ENCODE measurements around the gene OPN5. TPM values are rescaled to one million over a fixed set of nuclear protein-coding genes. Genes with fewer than 3 reads are reported as not detected.
A peak's percentile ranks its signal among the peaks of the same experiment; 100 is the strongest.

Gene OPN5
- total and polyA plus RNA-seq, 7 donors: not detected

- Histone ChIP-seq H3K27me3 (peaks cover 0 to 10% (median 0%) of the 10 kb centered on the region in 3 donors), H3K27ac (no peak overlapping the region), H3K9me3 (no peaks in the 10 kb centered on the region), H3K36me3 (no peaks in the 10 kb centered on the region), H3K4me3 (peak overlapping the region in 1 of 4 donors; percentile 11), H3K4me1 (peaks cover 0 to 3% (median 3%) of the 10 kb centered on the region in 4 donors)
- 20 to 23% methylated on average over 20 of the region's 20 CpGs for WGBS, 2 donors
- peak; percentile 65 for DNase-seq
- intact Hi-C loops (cut with DNase I): loop anchor here (5.0 kb wide), 1 partner anchor 1624 kb away; no protein-coding TSS in a partner anchor
- TF ChIP-seq POLR2A (IDR thresholded peaks at IDR 0.05) (no peak), POLR2AphosphoS5 (IDR thresholded peaks at IDR 0.05) (no peak), CTCF (IDR thresholded peaks at IDR 0.05) (peak; percentile 20 to 85 (median 58)), EP300 (IDR thresholded peaks at IDR 0.05) (no peak)
These were observed 6.0 kb downstream of the OPN5 start for GRCh38 chr6:47787620-47788497.

DNA sequence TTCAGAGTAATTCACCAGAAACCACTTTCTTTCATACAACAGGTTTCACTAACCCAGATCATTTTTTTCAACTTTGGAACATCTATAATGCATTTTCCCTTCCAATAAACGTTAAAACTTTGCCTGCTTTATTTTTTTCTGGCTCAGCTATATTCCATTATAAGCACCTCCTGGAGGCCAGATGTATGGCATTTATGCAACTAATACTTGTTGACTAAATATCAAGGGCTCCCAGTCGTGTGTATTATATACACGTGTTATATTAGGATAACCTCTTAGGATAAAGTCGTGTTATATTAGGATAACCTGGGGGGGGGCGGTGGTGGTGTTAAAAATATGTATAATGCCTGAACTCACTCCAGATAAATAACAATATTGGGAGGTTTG lies 6.7 kb downstream of the OPN5 start:
- intact Hi-C loops (cut with DNase I): loop anchor here (5.0 kb wide), 1 partner anchor 1624 kb away; no protein-coding TSS in a partner anchor
- no peaks in the 10 kb centered on the region for H3K36me3 ChIP-seq
- peaks cover 0 to 3% (median 3%) of the 10 kb centered on the region in 4 donors for H3K4me1 ChIP-seq
- no peak for DNase-seq
- no peak for TF ChIP-seq EP300 (IDR thresholded peaks at IDR 0.05)
- no peak for TF ChIP-seq CTCF (IDR thresholded peaks at IDR 0.05)
- no peak for TF ChIP-seq POLR2A (IDR thresholded peaks at IDR 0.05)
- no peak for TF ChIP-seq POLR2AphosphoS5 (IDR thresholded peaks at IDR 0.05)
- H3K9me3 ChIP-seq: no peaks in the 10 kb centered on the region
- H3K27ac ChIP-seq: no peak overlapping the region
- 54 to 65% methylated on average over 5 of the region's 5 CpGs for WGBS, 2 donors
- peaks cover 0 to 10% (median 0%) of the 10 kb centered on the region in 3 donors for H3K27me3 ChIP-seq
- H3K4me3 ChIP-seq: peak overlapping the region in 1 of 4 donors; percentile 11

- Histone ChIP-seq H3K4me1 (peaks cover 0 to 3% (median 3%) of the 10 kb centered on the region in 4 donors), H3K4me3 (no peak overlapping the region), H3K36me3 (no peaks in the 10 kb centered on the region), H3K27ac (no peak overlapping the region), H3K27me3 (peaks cover 0 to 10% (median 0%) of the 10 kb centered on the region in 3 donors), H3K9me3 (no peaks in the 10 kb centered on the region)
- intact Hi-C loops (cut with DNase I): loop anchor here (5.0 kb wide), 1 partner anchor 1623 kb away; no protein-coding TSS in a partner anchor
- TF ChIP-seq EP300 (IDR thresholded peaks at IDR 0.05): no peak
- TF ChIP-seq POLR2A (IDR thresholded peaks at IDR 0.05): no peak
- no peak for TF ChIP-seq CTCF (IDR thresholded peaks at IDR 0.05)
- TF ChIP-seq POLR2AphosphoS5 (IDR thresholded peaks at IDR 0.05): no peak
- WGBS, 2 donors: 57 to 76% methylated on average over 2 of the region's 2 CpGs
- no peak for DNase-seq
These were observed 7.7 kb downstream of the OPN5 start for GRCh38 chr6:47789553-47789952.

- TF ChIP-seq POLR2A (IDR thresholded peaks at IDR 0.05): no peak
- TF ChIP-seq POLR2AphosphoS5 (IDR thresholded peaks at IDR 0.05): no peak
- no peak for TF ChIP-seq EP300 (IDR thresholded peaks at IDR 0.05)
- TF ChIP-seq CTCF (IDR thresholded peaks at IDR 0.05): no peak
- peaks cover 0 to 3% (median 3%) of the 10 kb centered on the region in 4 donors for H3K4me1 ChIP-seq
- no peak overlapping the region for H3K27ac ChIP-seq
- no peak for DNase-seq
- 87 to 90% methylated on average over 4 of the region's 4 CpGs for WGBS, 2 donors
- H3K9me3 ChIP-seq: no peaks in the 10 kb centered on the region
- peaks cover 0 to 6% (median 0%) of the 10 kb centered on the region in 3 donors for H3K27me3 ChIP-seq
- intact Hi-C loops (cut with DNase I): no loop called here
- no peaks in the 10 kb centered on the region for H3K36me3 ChIP-seq
- H3K4me3 ChIP-seq: no peak overlapping the region
These were observed 10.4 kb downstream of the OPN5 start for GRCh38 chr6:47792216-47792733.
